NCI-H1105 treated with DMSO at 0.1 percent for 48 hours (cell line): Measurements from ENCODE around the gene PIP5K1C.
"Not testable (repeated sequence)": the region's sequence is repeated elsewhere in the genome, so short reads cannot be mapped to it uniquely, and the experiment has no call there.

Source experiments
- DNase-seq: peaks from one replicate; lab custom pipeline; 2025; lab: John Stamatoyannopoulos, UW

PIP5K1C gene

DNA sequence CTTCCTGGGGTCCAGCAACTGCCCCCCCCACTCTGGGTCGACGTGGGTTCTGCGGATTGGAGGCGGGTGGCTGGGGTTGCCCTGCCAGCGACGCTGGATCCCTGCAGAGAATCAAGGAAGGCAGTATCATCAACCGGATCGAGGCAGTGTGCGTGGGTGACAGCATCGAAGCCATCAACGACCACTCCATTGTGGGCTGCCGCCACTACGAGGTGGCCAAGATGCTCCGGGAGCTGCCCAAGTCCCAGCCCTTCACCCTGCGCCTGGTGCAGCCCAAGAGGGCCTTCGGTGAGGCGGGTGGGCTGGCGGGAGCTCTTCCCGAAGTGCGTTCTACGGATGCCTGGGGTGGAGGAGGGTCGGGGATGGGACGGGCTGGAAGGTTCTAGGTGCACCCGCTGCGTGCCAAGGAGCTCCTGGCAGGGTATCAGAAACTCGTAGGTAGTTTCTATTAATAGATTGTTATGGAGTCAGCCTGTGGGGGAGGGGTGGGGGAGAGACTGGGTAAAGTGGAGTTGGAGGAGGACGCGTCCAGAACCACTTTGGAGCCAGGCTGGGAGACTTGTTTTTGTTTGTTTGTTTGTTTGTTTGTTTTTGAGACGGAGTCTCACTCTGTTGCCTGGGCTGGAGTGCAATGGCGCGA, 113.4 kb downstream of the PIP5K1C start:
- DNase-seq, result peak; percentile 24

DNA sequence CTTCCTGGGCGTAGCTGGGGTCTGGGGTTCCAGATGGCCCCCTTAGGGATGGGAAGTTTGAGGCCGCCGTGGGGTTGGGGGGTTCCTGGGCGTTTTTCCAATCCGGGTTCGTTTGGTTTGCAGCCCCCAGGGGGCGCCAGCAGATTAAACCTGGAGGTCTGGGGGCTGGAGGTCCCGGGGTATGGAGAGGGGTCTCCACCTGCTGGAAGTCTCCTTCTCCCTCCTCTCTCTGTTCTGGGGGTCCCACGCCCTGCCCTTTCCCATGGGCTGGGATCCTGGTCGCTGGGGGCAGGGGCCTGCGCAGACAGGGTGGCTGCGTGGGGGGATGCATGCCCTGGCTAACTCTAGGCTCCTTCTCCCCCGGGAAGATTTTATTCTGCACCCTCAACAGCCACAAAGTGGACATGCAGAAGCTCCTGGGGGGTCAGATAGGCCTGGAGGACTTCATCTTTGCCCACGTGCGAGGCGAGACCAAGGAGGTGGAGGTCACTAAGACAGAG, 114.1 kb downstream of the PIP5K1C start:
- peak; percentile 8 for DNase-seq

DNA sequence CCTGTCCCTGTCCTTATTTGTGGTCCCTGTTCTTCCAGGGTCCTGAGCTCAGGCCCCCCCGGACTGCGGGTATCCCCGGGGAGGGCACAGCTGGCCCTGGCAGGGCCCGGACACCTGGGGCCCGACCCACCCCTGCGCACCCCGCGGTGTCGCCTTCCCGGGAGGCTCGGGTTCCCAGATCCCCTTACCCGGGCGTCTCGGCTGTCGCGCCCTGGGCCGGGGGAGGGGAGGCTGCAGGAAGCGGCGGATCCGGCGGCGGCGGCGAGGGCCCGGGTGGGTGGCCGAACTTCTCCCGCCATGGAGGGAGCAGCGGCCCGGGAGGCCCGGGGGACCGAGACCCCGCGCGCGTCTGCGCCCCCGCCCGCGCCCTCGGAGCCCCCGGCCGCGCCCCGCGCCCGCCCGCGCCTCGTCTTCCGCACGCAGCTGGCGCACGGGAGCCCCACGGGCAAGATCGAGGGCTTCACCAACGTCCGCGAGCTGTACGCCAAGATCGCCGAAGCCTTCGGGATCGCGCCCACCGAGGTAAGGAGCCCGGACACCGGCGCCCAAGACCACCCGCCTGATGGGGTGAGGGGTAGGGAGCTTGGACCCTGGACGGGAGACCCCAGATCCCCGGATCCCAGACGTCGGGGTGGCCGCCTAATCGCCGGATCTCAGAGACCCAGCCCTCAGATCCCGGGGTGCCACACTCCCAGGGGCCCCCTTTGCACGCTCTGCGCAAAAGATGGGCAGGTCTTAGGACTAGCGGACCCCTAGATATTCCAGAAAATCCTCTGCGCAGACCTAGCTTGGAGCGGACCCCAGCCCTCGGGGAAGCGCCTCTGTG, 114.8 kb downstream of the PIP5K1C start, which contains the start of gene GIPC3:
GIPC3 (plus strand) TSS at position 178 of the 826 bp plus-strand sequence; CDS start at position 298, 120 bp downstream.
- no peak for DNase-seq

DNA sequence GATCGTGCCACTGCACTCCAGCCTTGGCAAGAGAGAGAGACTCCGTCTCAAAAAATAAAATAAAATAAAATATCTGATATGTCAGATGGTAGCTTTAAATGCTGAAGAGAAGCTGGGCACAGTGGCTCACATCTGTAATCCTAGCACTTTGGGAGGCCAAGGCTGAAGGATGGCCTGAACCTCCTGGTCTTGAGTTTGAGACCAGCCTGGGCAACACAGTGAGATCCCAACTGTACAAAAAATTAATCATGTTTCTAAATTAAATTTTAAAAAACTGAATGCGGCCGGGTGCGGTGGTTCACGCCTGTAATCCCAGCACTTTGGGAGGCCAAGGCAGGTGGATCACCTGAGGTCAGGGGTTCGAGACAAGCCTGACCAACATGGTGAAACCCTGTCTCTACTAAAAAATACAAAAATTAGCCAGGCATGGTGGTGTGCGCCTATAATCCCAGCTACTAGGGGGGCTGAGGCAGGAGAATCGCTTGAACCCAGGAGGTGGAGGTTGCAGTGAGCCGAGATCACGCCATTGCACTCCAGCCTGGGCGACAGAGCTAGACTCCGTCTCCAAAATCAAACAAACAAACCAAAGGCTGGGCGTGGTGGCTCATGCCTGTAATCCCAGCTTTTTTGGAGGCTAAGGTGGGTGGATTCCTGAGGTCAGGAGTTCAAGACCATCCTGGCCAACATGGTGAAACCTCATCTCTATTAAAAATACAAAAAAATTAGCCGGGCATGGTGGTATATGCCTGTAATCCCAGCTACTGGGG, 116.0 kb downstream of the PIP5K1C start:
- DNase-seq, result not testable (repeated sequence)

DNA sequence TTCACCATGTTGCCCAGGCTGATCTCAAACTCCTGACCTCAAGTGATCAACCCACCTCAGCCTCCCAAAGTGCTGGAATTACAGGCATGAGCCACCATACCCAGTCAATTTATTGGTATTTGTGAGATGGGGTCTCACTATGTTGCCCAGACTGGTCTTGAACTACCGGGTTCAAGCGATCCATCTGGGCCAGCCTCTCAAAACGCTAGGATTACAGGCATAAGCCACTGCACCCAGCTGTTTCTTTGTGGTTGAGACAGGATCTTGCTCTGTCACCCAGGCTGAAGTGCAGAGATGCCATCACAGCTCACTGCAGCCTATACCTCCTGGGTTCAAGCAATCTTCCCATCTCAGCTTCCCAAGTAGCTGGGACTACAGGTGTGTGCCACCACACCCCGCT, 118.5 kb downstream of the PIP5K1C start:
- DNase-seq, result not testable (repeated sequence)
